Thymus (tissue), 11 donors: Measurements from ENCODE around the gene MEX3D. TPM values are rescaled to one million over a fixed set of nuclear protein-coding genes. Genes with fewer than 3 reads are reported as not detected.

Experiments
- DNase-seq, 9 donors: peaks; one replicate each; pipeline ENCODE4 v3.0.0-alpha.2; 2013; ENCODE audit warnings: low spot score in 9 of 9, low read depth in 6 of 9, missing footprints in 1 of 9
- H3K27ac ChIP-seq, 2 donors: one replicate each; pipeline ENCODE4 v1.5.1; 2013; ENCODE audit warnings: control low read depth in 1 of 2, low read depth in 1 of 2, low read length in 1 of 2, mild to moderate bottlenecking in 1 of 2, moderate library complexity in 1 of 2
- H3K27me3 ChIP-seq, 2 donors: one replicate each; pipeline ENCODE4 v1.5.1; 2013; ENCODE audit warnings: low read length in 1 of 2; ENCODE audit not compliant: control insufficient read depth in 2 of 2, insufficient read depth in 1 of 2
- H3K36me3 ChIP-seq, 2 donors: one replicate each; pipeline ENCODE4 v1.5.1; 2013; ENCODE audit warnings: low read length in 1 of 2, mild to moderate bottlenecking in 1 of 2, moderate library complexity in 1 of 2; ENCODE audit not compliant: control insufficient read depth in 2 of 2, insufficient read depth in 2 of 2
- H3K4me1 ChIP-seq, 2 donors: one replicate each; pipeline ENCODE4 v1.5.1; 2013; ENCODE audit warnings: low read length in 2 of 2; ENCODE audit not compliant: control insufficient read depth in 2 of 2, insufficient read depth in 2 of 2
- H3K4me3 ChIP-seq, 2 donors: one replicate each; pipeline ENCODE4 v1.5.1; 2013; ENCODE audit warnings: low read length in 2 of 2, control low read depth in 1 of 2, mild to moderate bottlenecking in 1 of 2
- H3K9me3 ChIP-seq, 2 donors: one replicate each; pipeline ENCODE4 v1.5.1; 2013; ENCODE audit warnings: low read length in 1 of 2, mild to moderate bottlenecking in 1 of 2; ENCODE audit not compliant: control insufficient read depth in 2 of 2, insufficient read depth in 1 of 2
- WGBS: extraction: QIAGEN DNeasy Blood & Tissue Kit; methylation state at CpG from one replicate; pipeline ENCODE4 v1.1.7; 2013; 5-methylcytosine and 5-hydroxymethylcytosine counted together
- polyA plus RNA-seq: library from polyadenylated mRNA; stranded (reverse); fragments of 200-250 nt; gene quantifications from one replicate; pipeline ENCODE4 v1.2.3, GENCODE V29; 2013
- total RNA-seq: library from RNA; stranded (reverse); fragments of 120-200 nt; gene quantifications from one replicate; pipeline ENCODE4 v1.2.4, GENCODE V29; 2013
- donor health status: healthy.

MEX3D gene
- total and polyA plus RNA-seq, 2 donors = 5.4 to 13.0 TPM

DNA sequence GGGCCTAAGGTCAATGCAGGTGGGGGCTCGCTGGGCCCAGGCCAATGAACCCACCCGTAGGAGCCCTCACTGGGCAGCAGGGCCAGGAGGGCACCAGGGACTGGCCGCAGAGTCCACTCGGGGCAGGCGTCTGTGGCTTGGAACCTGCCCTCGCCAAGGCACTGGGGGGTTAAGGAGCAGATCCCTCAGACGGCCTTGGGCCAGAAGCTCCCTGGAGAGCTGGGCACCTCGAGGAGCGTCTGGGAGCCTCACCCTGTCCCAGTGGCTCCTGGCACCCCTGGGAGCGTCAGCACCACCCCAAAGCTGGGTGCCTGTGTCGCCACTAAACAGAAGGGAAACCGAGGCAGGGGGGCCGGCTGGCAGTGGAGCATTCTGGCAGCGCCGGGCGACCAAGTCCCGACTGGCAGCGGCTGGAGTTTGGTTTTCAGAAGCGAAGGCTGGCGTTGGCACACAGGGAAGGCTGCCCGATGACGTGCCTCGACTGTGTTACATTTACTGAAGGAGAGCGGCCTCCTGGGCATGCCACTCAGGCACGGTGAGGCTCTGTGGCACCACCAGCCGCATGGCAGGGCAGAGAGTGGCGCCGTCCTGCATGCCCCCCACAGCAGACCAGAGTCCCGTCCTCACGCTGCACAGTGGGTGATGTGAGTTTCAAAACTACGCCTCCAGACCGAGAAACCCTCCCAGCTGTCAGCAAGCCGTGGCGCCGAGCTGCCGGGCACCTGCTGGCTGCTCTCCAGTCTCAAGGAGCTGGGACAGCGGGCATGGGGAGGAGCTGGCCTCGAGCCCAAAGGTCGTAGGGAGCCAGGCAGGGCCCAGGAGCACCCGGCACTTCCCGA, 9.2 kb upstream of the MEX3D start:
- Histone ChIP-seq H3K27me3 (no peaks in the 10 kb centered on the region), H3K4me3 (no peak overlapping the region), H3K9me3 (peaks cover 0 to 1% of the 10 kb centered on the region in 2 donors), H3K4me1 (no peaks in the 10 kb centered on the region), H3K27ac (no peak overlapping the region), H3K36me3 (peaks cover 58 to 65% of the 10 kb centered on the region in 2 donors)
- WGBS = 93% methylated on average over 41 of the region's 41 CpGs
- no peak for DNase-seq

DNA sequence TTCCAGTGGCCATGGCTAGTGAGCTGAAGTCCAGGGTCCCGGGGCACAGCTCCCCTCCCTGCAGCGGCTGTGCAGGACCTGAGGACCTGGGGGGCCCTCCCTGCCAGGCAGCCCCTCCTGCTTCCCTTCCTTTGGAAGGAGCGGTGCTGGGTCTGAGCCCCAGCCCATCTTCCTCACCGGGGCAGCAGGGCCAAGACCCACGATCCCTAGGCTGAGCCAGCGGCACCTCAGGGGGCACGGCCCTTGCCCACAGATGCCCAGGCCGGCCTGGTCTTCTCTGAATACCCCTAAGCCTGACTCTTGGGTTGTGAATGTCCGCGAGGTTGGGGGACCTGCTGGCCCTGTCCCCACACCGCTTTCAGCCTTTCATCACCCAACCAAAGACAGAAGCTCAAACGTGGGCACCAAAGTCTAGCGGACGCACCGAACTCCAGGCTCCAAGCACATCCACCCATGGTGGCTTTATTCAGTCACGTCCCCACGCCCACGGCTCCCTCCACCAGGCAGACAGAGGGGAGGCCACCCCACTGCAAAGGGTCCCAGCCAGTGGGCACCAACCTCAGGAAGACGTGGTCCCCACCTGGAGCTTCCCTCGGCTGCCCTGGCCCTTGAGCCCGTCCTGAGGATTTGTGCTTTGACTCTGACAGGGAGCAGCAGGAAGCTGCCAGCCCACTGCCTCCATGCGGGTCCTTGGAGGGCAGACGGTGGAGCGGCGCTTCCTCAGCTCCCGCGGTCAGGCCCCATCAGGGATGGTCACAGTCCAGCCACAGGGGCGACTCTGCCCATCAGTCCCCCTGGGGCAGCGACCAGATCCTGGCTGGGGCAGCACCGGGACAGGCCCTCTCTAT, 8.3 kb upstream of the MEX3D start:
- no peak overlapping the region for H3K27ac ChIP-seq
- H3K36me3 ChIP-seq = peaks cover 51 to 57% of the 10 kb centered on the region in 2 donors
- no peak overlapping the region for H3K4me3 ChIP-seq
- WGBS = 97% methylated on average over 30 of the region's 30 CpGs
- no peaks in the 10 kb centered on the region for H3K4me1 ChIP-seq
- no peak for DNase-seq
- H3K9me3 ChIP-seq = peaks cover under 1 to 1% of the 10 kb centered on the region in 2 donors
- peaks cover 0 to 2% of the 10 kb centered on the region in 2 donors for H3K27me3 ChIP-seq

DNA sequence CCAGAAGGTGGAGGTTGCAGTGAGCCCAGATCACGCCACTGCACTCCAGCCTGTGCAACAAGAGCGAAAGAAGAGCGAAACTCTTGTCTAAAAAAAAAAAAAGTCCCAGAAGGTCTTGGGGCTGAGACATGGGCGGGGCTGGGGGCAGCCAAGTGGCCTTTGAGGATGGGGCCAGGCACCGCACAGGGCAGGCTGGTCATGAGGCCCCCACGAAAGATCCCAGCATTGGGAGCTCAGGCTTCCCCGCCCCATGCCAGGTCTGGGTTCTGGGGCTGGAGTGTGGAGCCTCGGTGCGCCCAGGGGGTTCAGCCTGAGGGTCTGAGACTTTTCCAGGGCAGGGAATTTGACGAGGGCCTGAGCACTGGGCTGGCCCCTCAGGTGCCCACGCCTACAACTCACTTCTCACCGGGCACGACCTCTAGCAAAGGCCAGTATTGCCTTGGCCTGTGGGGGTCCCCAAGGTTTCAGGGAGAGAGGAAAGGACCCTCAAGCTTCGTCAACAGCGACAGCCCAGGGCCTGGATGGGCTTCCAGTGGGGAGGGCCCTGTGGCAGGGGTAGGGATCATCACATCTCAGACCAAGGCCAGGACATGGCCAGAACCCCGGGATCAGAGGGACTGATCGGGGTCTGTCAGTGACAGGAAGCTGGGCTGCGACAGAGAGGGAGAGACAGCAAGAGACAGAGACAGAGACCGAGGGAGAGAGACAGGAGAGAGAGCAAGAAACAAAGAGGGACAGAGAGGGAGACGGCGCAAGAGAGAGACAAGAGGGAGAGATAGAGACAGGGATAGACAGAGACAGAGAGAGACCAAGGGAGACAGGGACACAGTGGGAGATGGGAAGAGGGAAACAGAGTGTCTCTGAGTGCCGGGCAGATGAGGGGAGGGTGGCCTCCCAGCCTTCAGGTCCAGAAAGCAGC, 7.5 kb upstream of the MEX3D start:
- Histone ChIP-seq H3K9me3 (peaks cover 1 to 2% of the 10 kb centered on the region in 2 donors), H3K4me1 (no peaks in the 10 kb centered on the region), H3K4me3 (no peak overlapping the region), H3K27me3 (peaks cover 0 to 8% of the 10 kb centered on the region in 2 donors), H3K27ac (no peak overlapping the region), H3K36me3 (peaks cover 42 to 48% of the 10 kb centered on the region in 2 donors)
- 97% methylated on average over 22 of the region's 22 CpGs for WGBS
- no peak for DNase-seq

DNA sequence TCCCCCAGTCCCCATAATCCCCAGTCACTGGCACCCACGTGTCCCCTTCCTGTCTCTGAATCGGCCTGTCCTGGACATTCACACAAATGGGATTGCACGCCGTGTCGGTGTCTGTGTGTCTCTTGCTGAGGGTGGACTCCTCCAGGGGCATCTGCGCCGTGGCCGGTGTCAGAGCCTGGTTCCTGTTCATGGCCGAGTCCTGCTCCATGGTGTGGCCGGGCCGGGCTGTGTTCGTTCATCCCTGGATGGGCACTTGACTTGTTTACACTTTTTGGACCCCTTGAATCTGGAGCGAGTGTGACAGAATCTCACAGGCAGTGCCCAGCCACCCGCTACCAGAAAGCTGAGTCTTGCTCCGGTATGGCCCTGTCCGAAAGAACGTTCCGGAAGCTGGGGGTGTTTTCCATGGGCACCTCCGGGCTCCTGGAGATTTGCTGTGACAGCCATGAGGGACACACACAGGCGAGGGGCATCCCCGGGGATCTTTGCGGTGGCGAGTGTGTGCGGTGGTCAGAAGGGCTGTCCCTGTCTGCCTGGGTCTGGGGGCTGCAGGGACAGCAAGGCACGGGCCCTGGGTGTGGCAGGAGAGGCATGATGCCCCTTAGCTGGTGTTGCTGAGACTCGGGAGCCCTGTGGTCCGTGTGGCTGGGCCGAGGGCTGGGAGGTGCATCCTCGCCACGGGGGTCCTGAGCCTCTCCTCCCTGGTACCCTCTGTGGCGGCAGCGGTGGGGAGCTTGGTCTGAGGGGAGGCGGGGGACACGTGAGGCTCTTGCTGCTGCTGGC, 6.4 kb upstream of the MEX3D start:
- Histone ChIP-seq H3K27ac (no peak overlapping the region), H3K4me1 (peaks cover 0 to 2% of the 10 kb centered on the region in 2 donors), H3K27me3 (peaks cover 0 to 15% of the 10 kb centered on the region in 2 donors), H3K4me3 (no peak overlapping the region), H3K36me3 (peaks cover 32 to 39% of the 10 kb centered on the region in 2 donors), H3K9me3 (peaks cover 1 to 2% of the 10 kb centered on the region in 2 donors)
- no peak for DNase-seq
- 95% methylated on average over 34 of the region's 34 CpGs for WGBS

DNA sequence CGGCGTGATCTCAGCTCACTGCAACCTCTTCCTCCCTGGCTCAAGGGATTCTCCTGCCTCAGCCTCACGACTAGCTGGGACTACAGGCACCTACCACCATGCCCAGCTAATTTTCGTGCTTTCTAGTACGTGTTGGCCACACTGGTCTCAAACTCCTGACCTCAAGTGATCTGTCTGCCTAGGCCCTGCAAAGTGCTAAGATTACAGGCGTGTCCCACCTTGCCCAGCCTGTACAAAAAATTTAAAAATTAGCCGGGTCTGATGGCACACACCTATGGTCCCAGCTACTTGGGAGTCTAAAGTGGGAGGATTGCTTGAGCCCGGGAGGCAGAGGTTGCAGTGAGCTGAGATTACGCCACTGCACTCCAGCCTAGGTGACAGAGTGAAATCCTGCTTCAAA, 4.7 kb upstream of the MEX3D start:
- peaks cover 16 to 23% of the 10 kb centered on the region in 2 donors for H3K36me3 ChIP-seq
- H3K4me3 ChIP-seq = no peak overlapping the region
- DNase-seq = no peak
- WGBS = 94% methylated on average over 9 of the region's 9 CpGs
- H3K9me3 ChIP-seq = peaks cover 0 to 10% of the 10 kb centered on the region in 2 donors
- peaks cover 0 to 25% of the 10 kb centered on the region in 2 donors for H3K27me3 ChIP-seq
- H3K27ac ChIP-seq = no peak overlapping the region
- peaks cover 0 to 10% of the 10 kb centered on the region in 2 donors for H3K4me1 ChIP-seq

DNA sequence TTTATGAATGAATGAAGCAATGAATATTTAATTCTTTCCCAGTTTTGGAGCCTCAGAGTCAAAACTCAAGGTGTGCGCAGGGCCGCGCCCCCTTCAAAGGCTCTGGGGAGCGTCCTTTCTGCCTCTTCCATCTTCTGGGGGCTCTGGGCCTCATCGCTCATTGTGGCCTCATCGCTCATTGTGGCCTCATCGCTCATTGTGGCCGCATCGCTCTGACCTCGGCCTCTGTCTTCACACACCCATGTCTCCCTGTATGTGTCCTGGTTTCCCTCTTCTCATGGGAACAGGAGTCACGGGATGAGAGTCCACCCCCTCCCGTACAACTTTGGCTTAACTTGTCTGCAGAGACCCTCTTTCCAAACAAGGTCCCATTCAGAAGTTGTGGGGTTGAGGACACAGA, 3.2 kb upstream of the MEX3D start:
- no peak for DNase-seq
- 96% methylated on average over 12 of the region's 12 CpGs for WGBS

DNA sequence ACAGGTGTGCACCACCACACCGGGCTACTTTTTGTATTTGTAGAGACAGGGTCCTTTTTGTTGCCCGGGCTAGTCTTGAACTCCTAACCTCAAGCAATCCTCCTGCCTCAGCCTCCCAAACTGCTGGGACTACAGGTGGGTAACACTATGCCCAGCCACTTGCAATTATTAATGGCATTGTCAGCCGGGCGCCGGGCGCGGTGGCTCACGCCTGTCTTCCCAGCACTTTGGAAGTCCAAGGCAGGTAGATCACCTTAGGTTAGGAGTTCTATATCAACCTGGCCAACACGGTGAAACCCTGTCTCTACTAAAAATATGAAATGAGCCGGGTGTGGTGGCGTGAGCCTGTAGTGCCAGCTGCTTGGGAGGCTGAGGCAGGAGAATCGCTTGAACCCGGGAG, 2.7 kb upstream of the MEX3D start:
- no peak for DNase-seq
- no peak overlapping the region for H3K4me3 ChIP-seq
- peaks cover 0 to 14% of the 10 kb centered on the region in 2 donors for H3K9me3 ChIP-seq
- peaks cover 6 to 12% of the 10 kb centered on the region in 2 donors for H3K4me1 ChIP-seq
- no peak overlapping the region for H3K27ac ChIP-seq
- H3K36me3 ChIP-seq = peaks cover 0 to 4% of the 10 kb centered on the region in 2 donors
- 94% methylated on average over 13 of the region's 13 CpGs for WGBS
- H3K27me3 ChIP-seq = peaks cover 17 to 41% of the 10 kb centered on the region in 2 donors

More for the DNA sequence above, 3.2 kb upstream of the MEX3D start:
- Histone ChIP-seq H3K27ac (no peak overlapping the region), H3K4me1 (peaks cover 6 to 12% of the 10 kb centered on the region in 2 donors), H3K36me3 (peaks cover 2 to 9% of the 10 kb centered on the region in 2 donors), H3K27me3 (peaks cover 14 to 35% of the 10 kb centered on the region in 2 donors), H3K9me3 (peaks cover 0 to 10% of the 10 kb centered on the region in 2 donors), H3K4me3 (no peak overlapping the region)

DNA sequence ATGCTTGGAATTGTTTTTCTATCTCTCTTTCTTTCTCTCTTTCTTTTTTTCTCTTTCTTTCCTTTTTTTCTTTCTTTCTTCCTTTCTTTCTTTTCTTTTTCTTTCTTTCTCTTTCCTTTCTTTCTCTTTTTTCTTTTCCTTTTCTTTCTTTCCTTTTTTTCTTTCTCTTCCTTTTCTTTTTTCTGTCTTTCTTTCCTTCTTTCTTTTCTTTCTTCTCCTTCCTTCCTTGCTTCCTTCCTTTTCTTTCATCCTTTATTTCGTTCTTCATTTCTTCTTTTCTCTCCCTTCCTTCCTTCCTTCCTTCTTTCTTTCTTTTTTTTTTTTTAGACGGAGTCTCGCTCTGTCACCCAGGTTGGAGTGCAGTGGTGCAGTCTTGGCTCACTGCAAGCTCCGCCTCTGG, 1.9 kb upstream of the MEX3D start:
- peaks cover 0 to 3% of the 10 kb centered on the region in 2 donors for H3K36me3 ChIP-seq
- WGBS = 66% methylated on average over 4 of the region's 4 CpGs
- no peak overlapping the region for H3K4me3 ChIP-seq
- H3K9me3 ChIP-seq = peaks cover 0 to 17% of the 10 kb centered on the region in 2 donors
- no peak overlapping the region for H3K27ac ChIP-seq
- H3K27me3 ChIP-seq = peaks cover 17 to 46% of the 10 kb centered on the region in 2 donors
- H3K4me1 ChIP-seq = peaks cover 6 to 12% of the 10 kb centered on the region in 2 donors
- no peak for DNase-seq
